PFSK-1 (cell line): Measurements from ENCODE around the gene FOXK2.

Experiments
- FOXP2 ChIP-seq: optimal IDR thresholded peaks from 2 replicates; pipeline ENCODE3; 2011; ENCODE audit warnings: borderline replicate concordance, control low read depth, inconsistent platforms; ENCODE audit not compliant: insufficient read depth; ENCODE audit errors: extremely low read length, extremely low read depth
- POLR2AphosphoS5 ChIP-seq: IDR thresholded peaks from 2 replicates; pipeline ENCODE4 v1.6.1; 2012; ENCODE audit warnings: low read depth, mild to moderate bottlenecking, control low read depth, low read length, moderate library complexity
- SIN3A ChIP-seq: IDR thresholded peaks from 2 replicates; pipeline ENCODE4 v1.6.1; 2012; ENCODE audit warnings: mild to moderate bottlenecking, low read length, moderate library complexity, borderline replicate concordance; ENCODE audit not compliant: insufficient read depth
- TAF1 ChIP-seq: IDR thresholded peaks from 2 replicates; pipeline ENCODE4 v1.6.1; 2012; ENCODE audit warnings: low read length, control low read depth, borderline replicate concordance; ENCODE audit not compliant: insufficient read depth
- TF ChIP-seq, protein P1 (sequence below), 2 experiments: IDR thresholded peaks; 2 replicates each; pipeline versions ENCODE4 v1.6.1 to v1.8.0; 2011 to 2012; ENCODE audit warnings: low read depth in 2 of 2, low read length in 2 of 2, control low read depth in 1 of 2, inconsistent platforms in 1 of 2, mild to moderate bottlenecking in 1 of 2, moderate library complexity in 1 of 2; ENCODE audit not compliant: insufficient read depth in 1 of 2

The FOXK2 gene

DNA sequence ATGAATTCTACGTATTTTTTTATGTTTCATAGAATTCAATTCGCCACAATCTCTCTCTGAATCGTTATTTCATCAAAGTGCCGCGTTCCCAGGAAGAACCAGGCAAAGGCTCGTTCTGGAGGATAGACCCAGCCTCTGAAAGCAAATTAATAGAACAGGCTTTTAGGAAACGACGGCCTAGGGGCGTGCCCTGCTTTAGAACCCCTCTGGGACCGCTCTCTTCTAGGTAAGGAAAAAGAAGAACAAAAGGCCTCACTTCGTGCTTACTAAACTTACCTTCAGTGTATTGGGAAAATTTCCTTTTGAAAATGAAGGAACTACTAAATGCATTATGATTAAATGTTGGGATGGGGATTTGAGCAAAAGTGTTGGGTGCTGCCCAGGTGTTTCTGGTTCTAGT lies 63.2 kb downstream of the FOXK2 start:
- TF ChIP-seq SIN3A (no peak), TAF1 (no peak), FOXP2 (no peak), POLR2AphosphoS5 (no peak)
- TF ChIP-seq, protein P1, sequence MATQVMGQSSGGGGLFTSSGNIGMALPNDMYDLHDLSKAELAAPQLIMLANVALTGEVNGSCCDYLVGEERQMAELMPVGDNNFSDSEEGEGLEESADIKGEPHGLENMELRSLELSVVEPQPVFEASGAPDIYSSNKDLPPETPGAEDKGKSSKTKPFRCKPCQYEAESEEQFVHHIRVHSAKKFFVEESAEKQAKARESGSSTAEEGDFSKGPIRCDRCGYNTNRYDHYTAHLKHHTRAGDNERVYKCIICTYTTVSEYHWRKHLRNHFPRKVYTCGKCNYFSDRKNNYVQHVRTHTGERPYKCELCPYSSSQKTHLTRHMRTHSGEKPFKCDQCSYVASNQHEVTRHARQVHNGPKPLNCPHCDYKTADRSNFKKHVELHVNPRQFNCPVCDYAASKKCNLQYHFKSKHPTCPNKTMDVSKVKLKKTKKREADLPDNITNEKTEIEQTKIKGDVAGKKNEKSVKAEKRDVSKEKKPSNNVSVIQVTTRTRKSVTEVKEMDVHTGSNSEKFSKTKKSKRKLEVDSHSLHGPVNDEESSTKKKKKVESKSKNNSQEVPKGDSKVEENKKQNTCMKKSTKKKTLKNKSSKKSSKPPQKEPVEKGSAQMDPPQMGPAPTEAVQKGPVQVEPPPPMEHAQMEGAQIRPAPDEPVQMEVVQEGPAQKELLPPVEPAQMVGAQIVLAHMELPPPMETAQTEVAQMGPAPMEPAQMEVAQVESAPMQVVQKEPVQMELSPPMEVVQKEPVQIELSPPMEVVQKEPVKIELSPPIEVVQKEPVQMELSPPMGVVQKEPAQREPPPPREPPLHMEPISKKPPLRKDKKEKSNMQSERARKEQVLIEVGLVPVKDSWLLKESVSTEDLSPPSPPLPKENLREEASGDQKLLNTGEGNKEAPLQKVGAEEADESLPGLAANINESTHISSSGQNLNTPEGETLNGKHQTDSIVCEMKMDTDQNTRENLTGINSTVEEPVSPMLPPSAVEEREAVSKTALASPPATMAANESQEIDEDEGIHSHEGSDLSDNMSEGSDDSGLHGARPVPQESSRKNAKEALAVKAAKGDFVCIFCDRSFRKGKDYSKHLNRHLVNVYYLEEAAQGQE (IDR thresholded peaks at IDR 0.05; ENCODE audit: insufficient read depth in 1 of 2, low read depth in 2 of 2, low read length in 2 of 2) = no peak

DNA sequence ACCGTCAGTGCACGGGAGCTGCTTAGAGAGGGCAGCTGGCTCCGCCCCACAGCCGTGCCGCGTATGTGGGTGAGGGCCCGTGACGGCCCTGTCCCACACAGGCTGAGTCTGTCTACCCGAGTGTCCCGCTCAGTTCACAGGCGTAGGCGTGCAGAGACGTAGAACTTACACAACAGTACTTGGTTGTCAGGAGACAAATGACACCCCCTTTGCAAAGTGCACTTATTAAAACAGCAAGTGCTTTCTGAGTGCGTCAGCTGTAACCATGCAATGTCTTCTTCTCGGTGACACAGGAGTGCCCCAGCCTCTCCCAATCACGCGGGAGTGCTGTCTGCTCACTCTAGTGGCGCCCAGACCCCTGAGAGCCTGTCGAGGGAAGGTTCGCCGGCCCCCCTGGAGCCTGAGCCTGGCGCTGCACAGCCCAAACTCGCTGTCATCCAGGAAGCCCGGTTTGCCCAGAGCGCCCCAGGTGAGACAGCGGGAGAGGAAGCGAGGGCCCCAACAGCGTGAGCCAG lies 64.2 kb downstream of the FOXK2 start:
- TF ChIP-seq POLR2AphosphoS5 (no peak), FOXP2 (no peak), SIN3A (no peak), TAF1 (no peak)
- TF ChIP-seq, protein P1 (IDR thresholded peaks at IDR 0.05; ENCODE audit: insufficient read depth in 1 of 2, low read depth in 2 of 2, low read length in 2 of 2) = no peak

DNA sequence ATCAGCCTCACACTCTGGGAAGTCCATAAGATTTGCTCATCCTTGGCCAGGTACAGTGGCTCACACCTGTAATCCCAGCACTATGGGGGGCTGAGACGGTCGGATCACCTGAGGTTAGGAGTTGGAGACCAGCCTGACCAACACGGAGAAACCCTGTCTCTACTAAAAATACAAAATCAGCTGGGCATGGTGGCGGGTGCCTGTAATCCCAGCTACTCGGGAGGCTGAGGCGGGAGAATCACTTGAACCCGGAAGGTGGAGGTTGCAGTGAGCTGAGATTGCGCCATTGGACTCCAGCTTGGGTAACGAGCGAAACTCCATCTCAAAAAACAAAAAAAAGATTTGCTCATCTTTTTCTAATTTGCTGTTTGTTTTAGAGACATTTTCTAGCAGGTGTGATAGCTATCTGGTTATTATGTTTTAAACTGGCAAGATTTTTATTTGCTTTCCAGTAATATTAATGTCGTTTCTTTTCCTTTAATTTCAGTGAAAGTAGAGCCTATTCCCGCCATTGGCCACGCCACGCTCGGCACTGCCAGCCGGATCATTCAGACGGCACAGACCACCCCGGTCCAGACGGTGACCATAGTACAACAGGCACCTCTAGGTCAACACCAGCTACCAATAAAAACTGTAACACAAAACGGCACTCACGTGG lies 67.2 kb downstream of the FOXK2 start:
- TF ChIP-seq SIN3A (no peak), POLR2AphosphoS5 (no peak), TAF1 (no peak), FOXP2 (no peak)
- TF ChIP-seq, protein P1 (IDR thresholded peaks at IDR 0.05; ENCODE audit: insufficient read depth in 1 of 2, low read depth in 2 of 2, low read length in 2 of 2) = no peak

DNA sequence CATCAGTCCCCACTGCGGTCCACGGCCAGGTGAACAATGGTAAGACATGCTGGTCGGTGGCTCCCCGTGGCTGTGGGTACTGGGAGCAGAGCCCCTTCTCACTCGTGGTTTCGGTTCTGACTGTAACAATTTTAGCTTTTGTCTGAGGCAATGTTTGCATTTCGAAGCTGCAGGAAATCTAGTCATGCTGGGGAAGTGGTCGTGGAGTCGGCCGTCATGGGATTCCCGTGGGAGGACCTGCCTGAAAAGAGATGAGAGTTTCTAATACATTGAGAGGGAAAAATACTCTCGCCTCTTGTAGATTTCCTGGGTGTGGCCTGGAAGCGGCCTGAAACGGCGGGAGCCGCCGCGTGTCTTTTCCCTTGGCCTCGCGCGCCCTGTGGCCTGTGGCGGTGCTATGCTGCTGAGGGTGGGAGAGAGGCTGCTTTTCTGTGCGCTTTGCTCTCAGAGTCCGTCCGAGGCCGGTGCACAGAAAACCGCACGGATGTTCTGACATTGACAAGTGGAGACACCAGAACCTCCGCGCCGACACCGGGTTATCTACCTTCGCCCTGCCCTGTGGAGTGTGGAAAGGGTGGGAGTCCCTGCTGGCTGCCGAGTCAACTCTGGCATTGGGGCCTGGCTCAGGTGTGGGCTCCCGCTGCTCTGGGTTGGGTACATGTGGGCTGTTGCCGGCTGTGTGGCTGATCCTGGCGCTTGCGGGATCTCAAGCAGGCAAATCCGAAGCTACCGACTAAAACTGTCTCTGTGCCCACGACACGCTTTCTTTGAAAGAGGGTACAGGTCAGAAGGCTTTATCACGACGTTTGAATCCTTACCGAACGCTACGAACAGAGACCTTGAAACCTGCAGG lies 67.9 kb downstream of the FOXK2 start:
- TF ChIP-seq FOXP2 (no peak), TAF1 (no peak), POLR2AphosphoS5 (no peak), SIN3A (no peak)
- TF ChIP-seq, protein P1 (IDR thresholded peaks at IDR 0.05; ENCODE audit: insufficient read depth in 1 of 2, low read depth in 2 of 2, low read length in 2 of 2) = no peak
